T1000 (cell line): ENCODE measurements around the gene PFKM.
"Not testable (repeated sequence)": the region's sequence is repeated elsewhere in the genome, so short reads cannot be mapped to it uniquely, and the experiment has no call there.

ENCODE experiments used
- DNase-seq: peaks from one replicate; lab custom pipeline; 2025; ENCODE audit warnings: mixed read lengths; lab: John Stamatoyannopoulos, UW

Gene PFKM

GRCh38 chr12:48111312-48111693 is 7.9 kb upstream of the PFKM start:
- DNase-seq, result not testable (repeated sequence)

GRCh38 chr12:48115957-48116356 is 3.2 kb upstream of the PFKM start:
- DNase-seq, result no peak

GRCh38 chr12:48118284-48118871 is 786 bp upstream of the PFKM start:
- no peak for DNase-seq

- DNase-seq, result no peak
Measured at GRCh38 chr12:48119834-48120195, 651 bp downstream of the PFKM start.

GRCh38 chr12:48121522-48121921 is 2.4 kb downstream of the PFKM start:
- no peak for DNase-seq

GRCh38 chr12:48122065-48122834 is 3.1 kb downstream of the PFKM start:
- no peak for DNase-seq

- DNase-seq, result no peak
Measured at GRCh38 chr12:48123169-48123568, 4.0 kb downstream of the PFKM start.

- not testable (repeated sequence) for DNase-seq
Measured at GRCh38 chr12:48125542-48125941, 6.4 kb downstream of the PFKM start.

- DNase-seq, result no peak
Measured at GRCh38 chr12:48125985-48126384, 6.8 kb downstream of the PFKM start.

- DNase-seq, result no peak
Measured at GRCh38 chr12:48126953-48127630, 7.9 kb downstream of the PFKM start.

- DNase-seq, result no peak
Measured at GRCh38 chr12:48128800-48129199, 9.6 kb downstream of the PFKM start.

- no peak for DNase-seq
Measured at GRCh38 chr12:48129376-48129775, 10.2 kb downstream of the PFKM start.

GRCh38 chr12:48131517-48131916 is 12.4 kb downstream of the PFKM start:
- no peak for DNase-seq

GRCh38 chr12:48132826-48133225 is 13.7 kb downstream of the PFKM start:
- DNase-seq, result no peak

GRCh38 chr12:48135027-48135426 is 15.9 kb downstream of the PFKM start:
- DNase-seq, result no peak

GRCh38 chr12:48142818-48143674 is 23.9 kb downstream of the PFKM start:
- no peak for DNase-seq

GRCh38 chr12:48143898-48144297 is 24.7 kb downstream of the PFKM start:
- DNase-seq, result no peak

GRCh38 chr12:48145981-48146380 is 26.8 kb downstream of the PFKM start:
- no peak for DNase-seq

- DNase-seq, result no peak
Measured at GRCh38 chr12:48151103-48151771, 32.1 kb downstream of the PFKM start.

- not testable (repeated sequence) for DNase-seq
Measured at GRCh38 chr12:48155786-48156185, 36.6 kb downstream of the PFKM start.

- no peak for DNase-seq
Measured at GRCh38 chr12:48156652-48157017, 37.5 kb downstream of the PFKM start.
